ENCODE data around the gene P4HB. TPM values are rescaled to one million over a fixed set of nuclear protein-coding genes. Genes with fewer than 3 reads are reported as not detected.
A peak's percentile ranks its signal among the peaks of the same experiment; 100 is the strongest.

Gene P4HB
- total and polyA plus RNA-seq, 8 donors: 485 to 935 (median 547) TPM

DNA sequence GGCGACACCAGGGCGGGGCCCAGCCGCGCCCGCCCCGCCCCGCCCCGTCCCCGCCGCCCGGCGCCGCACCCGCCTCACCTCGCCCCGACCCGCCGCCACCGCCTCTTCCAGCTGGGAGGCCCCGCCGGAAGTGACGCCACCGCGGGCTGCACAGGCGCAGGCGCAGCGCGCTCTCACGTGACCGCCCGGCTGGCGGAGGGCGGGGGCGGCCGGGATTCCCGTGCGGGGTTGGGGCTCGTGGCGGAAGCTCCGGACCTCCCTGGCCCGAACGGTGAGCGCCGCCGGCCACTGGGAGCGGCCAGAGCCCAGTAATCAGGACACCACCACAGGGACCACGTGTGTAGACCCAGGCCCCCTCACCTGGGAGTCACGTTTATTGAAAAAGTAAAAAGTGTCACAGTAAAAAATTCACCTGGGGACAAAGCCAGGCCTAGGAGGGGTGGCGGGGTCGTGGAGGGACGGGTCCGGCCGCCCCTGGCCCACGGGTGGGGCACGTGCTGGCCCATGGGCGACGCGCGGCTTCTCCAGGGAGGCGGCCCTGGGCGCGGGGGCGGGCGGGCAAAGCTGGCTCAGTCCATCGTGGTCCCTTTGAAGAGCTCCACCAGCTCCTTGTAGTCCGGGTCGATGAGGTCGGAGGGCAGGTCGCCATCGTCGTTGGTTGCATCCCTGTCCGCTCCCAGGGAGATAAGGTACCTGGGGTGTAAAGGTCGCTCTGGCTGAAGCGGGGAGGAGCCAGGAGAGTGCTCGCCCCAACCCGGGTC is 27.0 kb downstream of the P4HB start, which contains the start of gene MCRIP1:
TSS of gene MCRIP1 (minus strand) at position 132 of the 761 bp plus-strand sequence. CDS start 8,785 bp downstream, outside the sequence.
- DNase-seq (peak; percentile 89 to 99 (median 96)), ATAC-seq (peak; percentile 84)
- H3K27ac ChIP-seq: peak within 1 kb of the TSS; percentile 91 to 95
- H3K27me3 ChIP-seq: no peaks in the 10 kb centered on the region
- intact Hi-C loops (cut with DNase I): no loop called here
- H3K9me3 ChIP-seq: no peaks in the 10 kb centered on the region
- no peak for TF ChIP-seq CTCF (IDR thresholded peaks at IDR 0.05)
- H3K4me3 ChIP-seq: peak within 1 kb of the TSS; percentile 67 to 80
- H3K4me1 ChIP-seq: peaks cover 15 to 49% of the 10 kb centered on the region in 2 donors
- H3K36me3 ChIP-seq: no peaks in the 10 kb centered on the region

DNA sequence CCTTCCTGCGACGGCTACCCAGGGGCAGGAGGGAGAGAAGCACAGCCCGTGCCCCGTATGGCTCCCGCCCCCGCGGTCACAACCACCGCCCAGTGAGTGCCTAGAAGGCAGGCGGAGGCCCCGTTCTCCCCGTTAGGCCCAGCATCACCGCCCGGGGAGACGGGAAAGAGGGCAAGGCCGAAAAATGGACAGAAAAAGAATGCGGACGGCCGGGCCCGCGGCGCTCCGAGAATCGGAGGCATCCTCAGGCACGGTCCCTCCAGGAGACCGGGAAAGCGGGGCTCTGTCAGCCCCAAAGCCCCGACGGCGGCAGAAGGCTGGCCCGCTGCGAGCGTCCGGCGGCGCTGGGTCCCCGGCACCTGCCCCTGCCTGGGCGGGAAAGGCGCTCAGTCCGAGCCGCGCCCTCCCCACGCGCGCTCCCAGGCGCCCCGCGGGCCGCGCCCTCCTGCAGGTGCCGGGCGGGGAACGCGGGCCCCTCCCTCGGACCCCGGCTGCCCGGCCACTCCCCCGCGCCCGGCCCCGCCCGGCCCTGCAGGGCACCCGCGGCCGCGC is 27.7 kb downstream of the P4HB start:
- no peak for DNase-seq
- H3K27me3 ChIP-seq: no peaks in the 10 kb centered on the region
- H3K4me1 ChIP-seq: peaks cover 15 to 44% of the 10 kb centered on the region in 2 donors
- H3K27ac ChIP-seq: peak overlapping the region; percentile 86 to 90
- no peaks in the 10 kb centered on the region for H3K36me3 ChIP-seq
- ATAC-seq: peak; percentile 83
- no peaks in the 10 kb centered on the region for H3K9me3 ChIP-seq
- intact Hi-C loops (cut with DNase I): no loop called here
- no peak for TF ChIP-seq CTCF (IDR thresholded peaks at IDR 0.05)
- H3K4me3 ChIP-seq: peak overlapping the region; percentile 58 to 80

- DNase-seq: peak in 3 of 4 donors; percentile 29 to 78 (median 59)
- no peak for TF ChIP-seq CTCF (IDR thresholded peaks at IDR 0.05)
- peaks cover 15 to 39% of the 10 kb centered on the region in 2 donors for H3K4me1 ChIP-seq
- no peaks in the 10 kb centered on the region for H3K9me3 ChIP-seq
- intact Hi-C loops (cut with DNase I): no loop called here
- H3K27ac ChIP-seq: peak overlapping the region; percentile 86 to 90
- no peaks in the 10 kb centered on the region for H3K27me3 ChIP-seq
- no peaks in the 10 kb centered on the region for H3K36me3 ChIP-seq
- peak overlapping the region; percentile 58 to 80 for H3K4me3 ChIP-seq
- peak; percentile 52 for ATAC-seq
These were observed 28.3 kb downstream of the P4HB start for GRCh38 chr17:81831957-81832607.

DNA sequence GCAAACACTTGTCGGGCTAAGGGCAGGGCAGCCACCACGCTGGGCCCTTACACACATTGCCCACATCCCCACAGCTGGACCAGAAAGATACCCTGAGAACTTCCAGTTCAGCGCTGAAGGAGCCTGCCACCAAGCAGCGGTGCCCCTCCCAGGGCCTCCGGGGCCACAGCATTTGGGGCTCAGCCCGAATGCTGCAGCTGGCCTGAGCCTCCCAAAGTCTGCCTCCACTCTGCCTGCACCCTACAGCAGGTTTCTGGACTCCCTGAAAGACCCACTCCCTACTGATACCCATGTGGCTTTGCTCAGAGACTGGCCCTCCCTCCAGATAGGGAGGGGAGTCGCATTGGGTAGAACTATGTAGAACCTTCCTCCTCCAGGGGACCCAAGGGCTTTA is 28.8 kb downstream of the P4HB start:
- Histone ChIP-seq H3K36me3 (no peaks in the 10 kb centered on the region), H3K27me3 (no peaks in the 10 kb centered on the region), H3K9me3 (no peaks in the 10 kb centered on the region), H3K4me3 (peak overlapping the region in 1 of 2 donors; percentile 80), H3K27ac (peak overlapping the region; percentile 86 to 90), H3K4me1 (peaks cover 15 to 38% of the 10 kb centered on the region in 2 donors)
- DNase-seq (no peak), ATAC-seq (no peak)
- TF ChIP-seq CTCF (IDR thresholded peaks at IDR 0.05): no peak
- intact Hi-C loops (cut with DNase I): no loop called here

GRCh38 chr17:81829858-81830257 is 30.5 kb downstream of the P4HB start:
- H3K4me1 ChIP-seq: peaks cover 15 to 44% of the 10 kb centered on the region in 2 donors
- ATAC-seq (no peak), DNase-seq (peak in 1 of 4 donors; percentile 67)
- H3K36me3 ChIP-seq: no peaks in the 10 kb centered on the region
- intact Hi-C loops (cut with DNase I): no loop called here
- H3K27me3 ChIP-seq: no peaks in the 10 kb centered on the region
- H3K9me3 ChIP-seq: no peaks in the 10 kb centered on the region
- H3K27ac ChIP-seq: no peak overlapping the region
- TF ChIP-seq CTCF (IDR thresholded peaks at IDR 0.05): no peak
- H3K4me3 ChIP-seq: no peak overlapping the region
